ENCODE results near the gene TTLL11. TPM values are rescaled to one million over a fixed set of nuclear protein-coding genes. Genes with fewer than 3 reads are reported as not detected.
"Not testable (repeated sequence)": the region's sequence is repeated elsewhere in the genome, so short reads cannot be mapped to it uniquely, and the experiment has no call there.

Gene TTLL11
- total RNA-seq, 1 donor, result 6.2 TPM

DNA sequence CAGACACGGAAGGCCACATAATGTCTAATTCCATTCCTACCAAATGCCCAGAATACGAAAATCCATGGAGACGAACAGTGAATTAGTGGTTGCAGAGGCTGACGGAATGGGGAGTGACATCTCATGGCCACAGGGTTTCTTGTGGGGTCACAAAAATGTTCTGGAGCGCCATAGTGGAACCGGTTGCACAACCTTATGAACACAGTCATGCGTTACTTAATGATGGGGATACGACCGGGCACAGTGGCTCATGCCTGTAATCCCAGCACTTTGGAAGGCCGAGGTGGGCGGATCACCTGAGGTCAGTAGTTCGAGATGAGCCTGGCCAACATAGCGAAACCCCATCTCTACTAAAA is 26.0 kb upstream of the TTLL11 start:
- Histone ChIP-seq H3K9me3 (ENCODE audit: low read depth, low read length) (no peaks in the 10 kb centered on the region), H3K4me2 (ENCODE audit: insufficient read depth, low read length) (peak overlapping the region; percentile 17), H2AFZ (ENCODE audit: low read length) (peak overlapping the region; percentile 2), H3K79me2 (ENCODE audit: insufficient read depth, low read length) (no peaks in the 10 kb centered on the region), H3K36me3 (ENCODE audit: insufficient read depth, low read length) (no peaks in the 10 kb centered on the region), H3K27ac (ENCODE audit: low read depth, low read length) (no peak overlapping the region), H3K4me1 (ENCODE audit: insufficient read depth, low read length) (no peaks in the 10 kb centered on the region), H4K20me1 (ENCODE audit: insufficient read depth, low read length) (no peaks in the 10 kb centered on the region), H3K27me3 (ENCODE audit: insufficient read depth, low read length) (no peaks in the 10 kb centered on the region), H3K4me3 (ENCODE audit: insufficient read depth, low read length) (no peak overlapping the region)
- peak; percentile 62 for DNase-seq (ENCODE audit: insufficient read length, low spot score, missing footprints)
- TF ChIP-seq, protein P1, sequence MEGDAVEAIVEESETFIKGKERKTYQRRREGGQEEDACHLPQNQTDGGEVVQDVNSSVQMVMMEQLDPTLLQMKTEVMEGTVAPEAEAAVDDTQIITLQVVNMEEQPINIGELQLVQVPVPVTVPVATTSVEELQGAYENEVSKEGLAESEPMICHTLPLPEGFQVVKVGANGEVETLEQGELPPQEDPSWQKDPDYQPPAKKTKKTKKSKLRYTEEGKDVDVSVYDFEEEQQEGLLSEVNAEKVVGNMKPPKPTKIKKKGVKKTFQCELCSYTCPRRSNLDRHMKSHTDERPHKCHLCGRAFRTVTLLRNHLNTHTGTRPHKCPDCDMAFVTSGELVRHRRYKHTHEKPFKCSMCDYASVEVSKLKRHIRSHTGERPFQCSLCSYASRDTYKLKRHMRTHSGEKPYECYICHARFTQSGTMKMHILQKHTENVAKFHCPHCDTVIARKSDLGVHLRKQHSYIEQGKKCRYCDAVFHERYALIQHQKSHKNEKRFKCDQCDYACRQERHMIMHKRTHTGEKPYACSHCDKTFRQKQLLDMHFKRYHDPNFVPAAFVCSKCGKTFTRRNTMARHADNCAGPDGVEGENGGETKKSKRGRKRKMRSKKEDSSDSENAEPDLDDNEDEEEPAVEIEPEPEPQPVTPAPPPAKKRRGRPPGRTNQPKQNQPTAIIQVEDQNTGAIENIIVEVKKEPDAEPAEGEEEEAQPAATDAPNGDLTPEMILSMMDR (IDR thresholded peaks at IDR 0.05; ENCODE audit: extremely low read depth, low read depth, low read length), result no peak

DNA sequence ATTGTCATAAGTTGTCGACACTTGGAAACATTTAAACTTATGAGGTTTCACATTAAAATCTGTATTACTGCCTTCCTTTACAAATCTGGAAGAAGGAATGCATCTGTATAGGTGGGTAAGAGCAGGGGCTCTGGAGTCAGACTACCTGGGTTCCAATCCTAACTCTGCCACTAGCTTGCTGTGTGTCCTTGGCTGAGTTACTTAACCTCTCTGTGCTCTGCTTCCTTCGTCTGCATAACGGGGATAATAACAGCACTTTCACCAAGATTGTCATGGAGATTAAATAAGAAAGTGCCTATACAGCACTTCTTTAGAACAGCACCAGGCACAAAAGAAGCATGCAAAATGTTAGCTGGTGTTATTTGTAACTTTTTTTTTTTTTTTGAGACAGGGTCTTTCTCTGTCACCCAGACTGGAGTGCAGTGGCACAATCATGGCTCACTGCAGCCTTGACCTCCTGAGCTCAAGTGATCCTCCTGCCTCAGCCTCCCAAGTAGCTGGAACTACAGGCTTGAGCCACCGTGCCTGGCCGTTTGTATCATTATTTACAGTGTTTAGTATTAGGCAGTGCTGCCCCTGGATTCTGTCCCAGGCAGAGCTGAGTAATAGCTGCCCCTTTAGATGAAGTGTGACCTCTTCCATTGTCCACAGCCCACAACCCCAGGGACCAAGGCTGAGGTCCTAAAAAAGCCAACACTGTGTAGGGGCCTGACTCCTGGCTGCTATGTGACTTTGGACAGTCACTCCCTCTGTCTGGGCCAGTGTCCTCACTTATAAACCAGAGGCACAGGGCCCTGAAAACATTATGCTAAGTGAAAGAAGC is 25.4 kb upstream of the TTLL11 start:
- H3K36me3 ChIP-seq (ENCODE audit: insufficient read depth, low read length), result no peaks in the 10 kb centered on the region
- peak; percentile 67 for DNase-seq (ENCODE audit: insufficient read length, low spot score, missing footprints)
- TF ChIP-seq, protein P1 (IDR thresholded peaks at IDR 0.05; ENCODE audit: extremely low read depth, low read depth, low read length), result no peak

DNA sequence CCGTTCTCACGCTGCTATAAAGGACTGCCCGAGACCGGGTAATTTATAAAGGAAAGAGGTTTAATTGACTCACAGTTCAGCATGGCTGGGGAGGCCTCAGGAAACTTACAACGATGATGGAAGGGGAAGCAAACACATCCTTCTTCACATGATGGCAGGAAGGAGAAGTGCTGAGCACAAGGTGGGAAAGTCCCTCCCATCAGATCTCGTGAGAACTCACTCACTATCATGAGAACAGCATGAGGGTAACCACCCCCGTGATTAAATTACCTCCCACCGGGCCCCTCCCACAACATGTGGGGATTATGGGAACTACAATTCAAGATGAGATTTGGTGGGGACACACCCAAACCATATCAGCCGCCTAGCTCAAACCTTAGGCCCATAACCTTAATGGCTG is 24.1 kb upstream of the TTLL11 start:
- not testable (repeated sequence) for H3K79me2 ChIP-seq (ENCODE audit: insufficient read depth, low read length); DNase-seq (ENCODE audit: insufficient read length, low spot score, missing footprints); H3K4me2 ChIP-seq (ENCODE audit: insufficient read depth, low read length); H3K4me3 ChIP-seq (ENCODE audit: insufficient read depth, low read length); H3K36me3 ChIP-seq (ENCODE audit: insufficient read depth, low read length); H3K27me3 ChIP-seq (ENCODE audit: insufficient read depth, low read length); H4K20me1 ChIP-seq (ENCODE audit: insufficient read depth, low read length); H3K27ac ChIP-seq (ENCODE audit: low read depth, low read length); H3K4me1 ChIP-seq (ENCODE audit: insufficient read depth, low read length); H3K9me3 ChIP-seq (ENCODE audit: low read depth, low read length); H2AFZ ChIP-seq (ENCODE audit: low read length)

More for the DNA sequence above, 25.4 kb upstream of the TTLL11 start:
- H3K27me3 ChIP-seq (ENCODE audit: insufficient read depth, low read length), result no peaks in the 10 kb centered on the region
- no peaks in the 10 kb centered on the region for H3K79me2 ChIP-seq (ENCODE audit: insufficient read depth, low read length)
- no peaks in the 10 kb centered on the region for H4K20me1 ChIP-seq (ENCODE audit: insufficient read depth, low read length)
- no peaks in the 10 kb centered on the region for H3K4me1 ChIP-seq (ENCODE audit: insufficient read depth, low read length)
- no peak overlapping the region for H3K4me3 ChIP-seq (ENCODE audit: insufficient read depth, low read length)
- no peak overlapping the region for H3K27ac ChIP-seq (ENCODE audit: low read depth, low read length)
- peak overlapping the region; percentile 2 for H2AFZ ChIP-seq (ENCODE audit: low read length)
- H3K4me2 ChIP-seq (ENCODE audit: insufficient read depth, low read length), result peak overlapping the region; percentile 17
- H3K9me3 ChIP-seq (ENCODE audit: low read depth, low read length), result no peaks in the 10 kb centered on the region

DNA sequence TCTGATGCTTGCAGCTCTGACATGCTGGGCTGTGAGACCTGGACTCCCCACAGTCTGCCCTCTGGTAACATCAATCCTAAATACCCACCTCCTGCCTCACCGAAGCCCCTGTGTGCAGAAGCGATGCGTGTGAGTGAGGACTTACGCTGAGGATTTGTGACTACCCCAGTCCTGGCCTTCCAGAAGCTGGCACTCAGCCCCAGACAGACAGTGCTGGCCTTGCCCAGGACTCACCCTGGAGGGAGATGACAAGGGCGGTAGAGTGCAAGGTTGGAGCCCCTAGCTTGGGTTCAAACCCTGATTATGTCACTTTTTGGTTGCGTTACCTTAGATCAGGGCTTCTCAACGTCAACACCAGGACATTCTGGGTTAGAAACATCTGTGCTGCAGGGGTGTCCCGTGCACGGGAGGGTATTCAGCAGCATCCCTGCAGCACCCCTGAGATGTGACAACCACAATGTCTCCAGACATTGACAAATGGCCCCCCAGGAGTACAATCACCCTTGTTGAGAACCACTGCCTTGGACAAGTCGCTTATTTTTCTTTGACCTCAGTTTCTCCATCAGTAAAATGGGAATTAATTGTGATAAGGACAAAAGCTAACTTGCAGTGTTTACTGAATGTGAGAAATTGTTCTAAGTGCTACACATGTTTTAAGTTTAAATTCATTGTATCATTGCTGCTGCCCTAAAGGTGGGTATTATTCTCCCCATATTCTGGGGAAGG is 23.5 kb upstream of the TTLL11 start:
- Histone ChIP-seq H4K20me1 (ENCODE audit: insufficient read depth, low read length) (no peaks in the 10 kb centered on the region), H3K36me3 (ENCODE audit: insufficient read depth, low read length) (no peaks in the 10 kb centered on the region), H3K4me3 (ENCODE audit: insufficient read depth, low read length) (no peak overlapping the region), H3K4me1 (ENCODE audit: insufficient read depth, low read length) (no peaks in the 10 kb centered on the region), H3K9me3 (ENCODE audit: low read depth, low read length) (no peaks in the 10 kb centered on the region), H3K79me2 (ENCODE audit: insufficient read depth, low read length) (no peaks in the 10 kb centered on the region), H3K27ac (ENCODE audit: low read depth, low read length) (no peak overlapping the region), H3K27me3 (ENCODE audit: insufficient read depth, low read length) (no peaks in the 10 kb centered on the region), H2AFZ (ENCODE audit: low read length) (no peak overlapping the region), H3K4me2 (ENCODE audit: insufficient read depth, low read length) (no peak overlapping the region)
- TF ChIP-seq, protein P1 (IDR thresholded peaks at IDR 0.05; ENCODE audit: extremely low read depth, low read depth, low read length), result no peak
- peak; percentile 49 for DNase-seq (ENCODE audit: insufficient read length, low spot score, missing footprints)
